HT-29 (cell line): ENCODE data around the gene PPP1R3G. TPM values are rescaled to one million over a fixed set of nuclear protein-coding genes. Genes with fewer than 3 reads are reported as not detected.
A peak's percentile ranks its signal among the peaks of the same experiment; 100 is the strongest.
"Not testable (repeated sequence)": the region's sequence is repeated elsewhere in the genome, so short reads cannot be mapped to it uniquely, and the experiment has no call there.

Source experiments
- DNase-seq: peaks from one replicate; pipeline ENCODE4 v3.0.0-alpha.2; 2015; ENCODE audit warnings: low spot score
- total RNA-seq: library from RNA; depleted of rRNA; stranded (reverse); fragments of >200 nt; shearing (Covaris generic); gene quantifications from 2 replicates; pipeline ENCODE4 v1.2.3, GENCODE V29; 2014; rRNA removed

The PPP1R3G gene
- 0.03 TPM in 1 of 2 replicates, not detected in the other for total RNA-seq

DNA sequence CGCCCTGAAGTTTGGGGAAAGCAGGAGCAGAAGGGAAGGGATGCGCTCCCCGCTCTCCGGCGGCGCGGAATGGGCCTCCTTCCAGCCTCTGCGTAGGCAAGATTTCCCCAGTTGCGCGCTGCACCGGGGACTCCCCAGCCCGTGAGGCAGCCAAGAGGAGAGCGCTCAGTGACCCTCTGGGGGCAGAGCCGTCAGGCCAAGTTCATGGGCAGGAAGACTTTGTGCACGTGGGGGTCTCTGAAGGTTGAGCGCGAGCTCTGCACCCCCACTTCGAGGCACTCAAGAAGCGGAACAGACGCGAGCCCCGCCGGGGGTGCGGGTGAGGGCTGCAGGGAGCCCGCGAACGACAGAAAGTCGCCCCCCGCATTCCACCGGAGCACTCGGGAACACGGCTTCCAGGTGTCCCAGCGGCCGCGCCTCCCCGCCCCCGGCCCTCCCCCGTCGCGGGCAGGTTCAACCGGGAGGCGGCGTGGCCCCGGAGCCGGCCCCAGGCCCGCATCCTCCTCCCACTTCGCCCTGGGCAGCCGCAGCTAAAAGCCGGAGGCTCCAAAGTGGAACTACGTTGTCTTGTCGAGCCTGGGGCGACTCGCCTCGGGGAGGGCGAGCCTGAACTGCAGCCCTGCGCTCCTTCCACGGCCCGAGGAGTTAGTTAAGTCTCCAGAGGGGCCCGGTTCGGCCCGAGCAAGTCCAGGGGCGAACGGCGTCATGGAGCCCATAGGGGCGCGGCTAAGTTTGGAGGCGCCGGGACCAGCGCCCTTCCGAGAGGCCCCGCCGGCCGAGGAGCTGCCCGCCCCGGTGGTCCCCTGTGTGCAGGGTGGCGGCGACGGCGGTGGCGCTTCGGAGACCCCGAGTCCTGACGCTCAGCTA, at the start of gene PPP1R3G:
PPP1R3G (plus strand) TSS at position 561 of the 867 bp plus-strand sequence; CDS start at position 706, 145 bp downstream.
- no peak for DNase-seq

DNA sequence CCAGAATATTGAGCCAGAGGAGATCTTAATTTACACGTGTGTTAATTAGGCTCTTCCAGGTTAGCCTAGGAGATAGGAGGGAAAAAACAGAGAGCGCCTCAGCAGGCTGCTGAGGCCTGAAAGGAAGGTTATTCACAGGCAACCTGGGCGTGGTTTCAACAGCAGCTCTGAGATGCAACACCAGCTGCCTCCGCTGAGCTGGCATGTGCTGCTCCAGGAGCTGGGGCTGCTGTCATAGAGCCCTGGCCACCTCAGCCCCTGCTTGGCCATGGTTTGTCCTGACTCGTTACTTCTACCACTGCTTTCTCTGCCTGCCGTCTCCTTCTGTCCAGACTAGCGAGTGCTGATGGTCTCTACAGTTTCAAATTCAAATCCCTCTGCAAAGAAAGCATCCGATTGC, 48.9 kb upstream of the PPP1R3G start:
- DNase-seq, result peak; percentile 28

DNA sequence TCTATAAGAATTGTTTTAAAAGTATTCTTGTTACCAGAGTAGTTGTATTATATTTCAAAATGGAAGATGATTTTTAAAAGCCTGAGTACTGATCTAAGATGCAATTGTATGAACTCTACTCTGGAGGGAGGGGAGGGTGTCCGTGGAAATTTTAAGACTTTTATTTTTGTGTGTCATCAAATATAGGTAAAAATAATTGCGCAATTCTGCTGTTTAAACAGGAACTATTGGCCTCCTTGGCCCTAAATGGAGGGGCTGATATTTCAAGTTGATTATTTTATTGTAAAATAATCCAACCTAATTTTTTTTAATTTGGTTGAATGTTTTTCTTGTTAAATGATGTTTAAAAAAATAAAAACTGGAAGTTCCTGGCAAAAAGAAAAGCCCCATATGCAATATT, 43.2 kb upstream of the PPP1R3G start:
- DNase-seq, result no peak

DNA sequence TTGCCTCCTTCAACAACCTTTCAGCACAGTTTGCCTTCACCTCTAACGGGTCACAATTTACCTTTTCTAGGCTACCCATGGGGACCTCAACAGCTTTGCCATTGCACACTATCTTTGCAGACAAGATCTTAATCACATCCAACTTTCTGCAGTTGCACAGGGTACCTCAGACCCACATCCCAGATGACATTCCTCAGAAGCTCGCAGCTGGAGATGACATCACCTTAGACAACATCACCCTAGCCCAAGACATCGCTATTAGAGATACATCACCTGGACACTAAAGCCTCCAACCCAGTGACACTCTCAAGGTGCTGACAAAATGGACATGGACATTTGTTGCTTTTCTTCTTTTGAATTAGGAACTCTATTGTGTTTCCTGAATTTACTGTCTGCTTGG, 42.7 kb upstream of the PPP1R3G start:
- DNase-seq, result no peak

GRCh38 chr6:5044866-5045265, 40.3 kb upstream of the PPP1R3G start:
- DNase-seq, result no peak

- DNase-seq, result no peak
Observed at GRCh38 chr6:5045416-5045815, 39.7 kb upstream of the PPP1R3G start.

DNA sequence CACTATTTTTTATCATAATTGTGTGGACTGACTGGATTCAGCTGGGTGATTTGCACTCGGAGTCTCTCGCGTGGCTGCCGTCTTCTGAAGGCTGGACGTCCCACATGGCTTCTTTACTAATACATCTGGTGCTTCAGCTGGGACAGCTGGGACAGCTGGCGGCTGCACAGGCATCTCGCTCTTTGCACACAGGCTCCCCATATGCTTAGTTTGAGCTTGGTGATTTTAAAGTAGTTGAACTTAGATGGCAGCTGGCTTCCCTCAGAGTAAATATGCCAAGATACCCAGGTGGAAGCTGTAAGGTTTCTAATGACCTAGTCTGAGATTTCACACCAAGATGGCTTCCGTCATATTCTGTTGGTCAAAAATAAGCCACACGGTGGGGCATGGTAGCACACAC, 38.7 kb upstream of the PPP1R3G start:
- DNase-seq, result no peak

DNA sequence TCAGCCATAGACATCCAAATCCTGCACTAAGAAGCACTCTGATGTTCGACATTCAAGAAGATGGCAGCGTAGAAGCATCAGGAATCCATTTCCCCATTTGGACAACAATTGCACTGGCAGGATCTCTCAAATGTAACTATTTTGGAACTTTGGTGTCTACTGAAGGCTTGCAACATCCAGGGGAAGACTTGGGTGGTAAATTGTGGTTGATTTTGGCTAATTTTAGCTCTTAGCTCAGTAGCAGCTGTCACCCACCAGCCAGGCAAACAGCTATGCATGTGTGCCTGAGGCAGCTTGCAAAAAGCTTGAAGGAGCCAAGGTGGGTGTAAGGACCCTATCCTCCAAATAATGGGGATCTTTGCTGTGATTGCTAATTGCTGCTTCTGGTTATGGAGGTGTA, 35.1 kb upstream of the PPP1R3G start:
- DNase-seq, result no peak

DNA sequence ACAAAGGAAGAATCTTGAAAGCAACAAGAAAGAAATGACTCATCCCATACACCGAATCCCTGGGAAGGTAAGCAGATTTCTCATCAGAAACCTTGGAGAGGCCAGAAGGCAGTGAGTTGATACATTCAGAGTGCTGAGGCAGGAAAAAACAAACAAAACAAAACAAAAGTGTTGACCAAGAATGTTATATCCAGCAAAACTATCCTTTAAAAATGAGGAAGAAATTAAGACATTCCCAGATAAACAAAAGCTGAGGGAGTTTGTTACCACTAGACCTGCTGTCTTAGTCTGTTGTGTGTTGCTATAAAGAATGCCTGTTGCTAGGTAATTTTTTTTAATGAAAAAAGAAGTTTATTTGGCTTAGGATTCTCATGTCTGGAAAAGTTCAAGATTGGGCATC, 33.7 kb upstream of the PPP1R3G start:
- DNase-seq, result no peak

DNA sequence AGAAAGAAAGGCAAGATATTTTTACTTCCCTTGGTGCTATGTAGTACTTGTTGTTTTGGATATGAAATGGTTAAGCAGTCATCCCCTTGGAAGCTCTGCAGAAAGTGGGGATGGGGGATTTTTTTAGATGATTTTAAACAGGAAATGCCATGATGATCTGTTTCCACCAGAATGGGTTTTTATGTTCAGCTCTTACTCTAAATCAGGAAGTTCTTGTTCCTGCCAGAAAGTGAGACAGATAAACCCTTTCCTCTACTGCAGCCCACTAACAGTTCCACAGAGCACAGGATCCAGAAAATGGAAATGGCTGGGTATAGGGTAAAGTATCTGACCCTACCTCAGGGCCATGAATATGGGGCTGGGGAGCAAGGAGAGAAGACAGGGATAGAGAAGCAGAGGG, 32.1 kb upstream of the PPP1R3G start:
- DNase-seq, result no peak

- no peak for DNase-seq
Observed at GRCh38 chr6:5053864-5054244, 31.3 kb upstream of the PPP1R3G start.

- no peak for DNase-seq
Observed at GRCh38 chr6:5054245-5054873, 30.8 kb upstream of the PPP1R3G start.

DNA sequence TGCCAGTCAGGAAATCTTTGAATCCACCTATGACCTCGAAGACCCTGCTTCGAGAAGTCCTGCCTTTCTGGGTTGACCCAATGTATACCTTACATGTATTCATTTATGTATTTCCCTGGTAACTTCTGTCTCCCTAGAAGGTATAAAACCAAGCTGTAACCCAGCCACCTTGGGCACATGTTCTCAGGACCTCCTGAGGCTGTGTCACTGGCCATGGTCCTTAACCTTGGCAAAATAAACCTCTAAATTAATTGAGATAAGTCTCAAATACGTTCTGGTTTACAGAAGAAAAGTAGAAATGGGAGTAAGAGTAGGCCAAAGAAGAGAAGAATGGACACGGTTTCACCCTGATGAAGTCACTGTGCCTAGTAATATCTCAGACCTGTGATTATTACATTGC, 30.0 kb upstream of the PPP1R3G start:
- DNase-seq, result no peak

DNA sequence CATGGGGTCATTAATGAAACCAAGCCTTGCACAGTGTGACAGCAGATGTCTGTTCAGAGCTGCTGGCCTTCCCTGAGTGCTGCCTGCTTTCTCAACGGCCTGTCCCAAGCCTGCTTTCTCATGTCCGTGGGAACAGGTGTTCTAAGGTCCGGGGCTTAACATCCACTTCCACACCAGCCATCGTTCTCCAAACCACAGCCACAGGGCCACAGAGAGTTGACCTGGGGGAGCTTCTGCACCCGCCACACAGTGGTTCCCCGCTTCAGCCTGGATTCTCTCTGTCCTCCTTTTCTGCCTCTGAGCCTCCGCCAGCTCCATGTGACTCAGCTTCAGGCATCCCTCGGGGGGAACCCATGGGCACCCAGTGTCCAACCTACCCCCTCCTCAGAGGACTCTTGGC, 26.9 kb upstream of the PPP1R3G start:
- DNase-seq, result no peak

- DNase-seq, result peak; percentile 9
Observed at GRCh38 chr6:5059036-5059896, 25.9 kb upstream of the PPP1R3G start.

DNA sequence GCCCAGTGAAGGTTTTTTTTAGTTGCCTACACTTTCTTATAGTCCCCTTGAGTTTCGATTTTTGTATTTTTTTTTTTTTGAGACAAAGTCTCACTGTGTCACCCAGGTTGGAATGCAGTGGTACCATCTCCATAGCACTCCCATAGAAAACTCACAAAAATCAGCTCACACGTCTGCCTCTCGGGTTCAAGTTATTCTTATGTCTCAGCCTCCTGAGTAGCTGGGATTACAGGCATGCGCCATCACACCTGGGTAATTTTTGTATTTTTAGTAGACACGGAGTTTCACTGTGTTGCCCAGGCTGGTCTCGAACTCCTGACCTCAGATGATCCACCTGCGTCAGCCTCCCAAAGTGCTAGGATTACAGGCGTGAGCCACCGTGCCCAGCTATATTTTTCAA, 24.7 kb upstream of the PPP1R3G start:
- not testable (repeated sequence) for DNase-seq

DNA sequence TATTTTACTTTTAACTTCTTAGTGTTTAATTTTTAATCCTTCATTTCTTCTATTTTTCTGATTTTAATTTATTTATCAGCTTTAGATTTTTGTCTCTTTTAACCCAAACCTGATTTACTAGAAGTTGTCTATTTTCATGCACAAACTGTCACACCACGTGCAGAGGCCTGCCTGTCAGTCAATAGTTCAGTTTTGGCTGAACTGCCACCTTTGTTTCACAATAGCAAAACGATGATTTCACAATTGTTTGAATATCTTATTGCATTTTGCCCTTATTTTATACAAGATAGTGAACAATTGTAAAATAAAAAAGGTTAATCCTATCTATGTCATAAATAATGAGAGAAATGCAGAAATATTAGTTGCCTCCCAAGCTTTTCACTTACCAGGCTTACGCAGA, 24.0 kb upstream of the PPP1R3G start:
- no peak for DNase-seq

- no peak for DNase-seq
Observed at GRCh38 chr6:5063617-5064016, 21.5 kb upstream of the PPP1R3G start.

DNA sequence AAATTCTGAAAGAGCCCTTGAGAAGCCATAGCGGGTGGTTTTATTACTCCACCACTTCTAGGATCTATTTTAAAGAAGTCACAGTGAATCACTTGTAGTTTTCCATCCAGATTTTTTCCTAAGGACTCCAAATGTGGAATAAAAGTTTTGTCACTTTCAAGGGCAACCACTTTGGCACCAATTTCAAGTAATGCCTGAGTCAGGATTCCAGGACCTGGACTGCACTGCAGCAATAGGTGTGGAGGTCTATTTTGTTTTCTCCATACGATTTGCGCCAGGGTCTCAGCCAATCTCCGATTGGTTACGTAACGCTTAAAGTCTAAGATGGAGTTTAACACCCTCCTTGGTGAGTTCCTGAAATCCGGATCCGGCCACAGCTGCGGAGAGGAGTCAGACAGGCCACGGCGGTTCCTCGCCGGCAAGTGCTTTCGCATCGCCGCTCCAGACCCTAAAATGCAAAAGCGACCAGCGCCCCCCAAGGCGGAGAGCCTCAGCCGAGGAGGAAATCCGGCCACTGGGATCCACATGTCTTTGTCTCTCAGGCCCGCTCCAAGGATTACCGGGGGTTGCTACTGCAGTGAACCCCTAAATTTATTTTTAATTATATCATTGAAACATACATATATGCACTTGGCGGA, 18.6 kb upstream of the PPP1R3G start:
- DNase-seq, result no peak

DNA sequence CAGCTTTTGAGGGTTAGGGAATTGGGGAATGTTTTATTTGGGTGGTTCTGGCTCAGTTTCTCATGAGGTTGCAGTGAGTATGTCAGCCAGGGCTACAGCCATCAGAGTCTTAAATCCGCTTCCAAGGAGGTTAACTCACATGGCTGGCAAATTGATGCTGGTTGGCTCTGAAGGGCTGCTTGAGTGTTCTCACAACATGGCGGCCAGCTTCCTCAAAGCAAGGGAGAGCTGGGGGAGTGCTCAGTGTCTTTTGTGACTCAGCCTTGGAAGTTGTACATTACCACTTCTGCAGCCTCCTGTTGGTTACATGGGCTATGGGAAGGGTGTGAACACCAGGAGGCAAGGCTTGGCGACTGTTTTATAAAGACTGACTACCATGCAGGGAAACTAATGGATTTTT, 17.8 kb upstream of the PPP1R3G start:
- no peak for DNase-seq

DNA sequence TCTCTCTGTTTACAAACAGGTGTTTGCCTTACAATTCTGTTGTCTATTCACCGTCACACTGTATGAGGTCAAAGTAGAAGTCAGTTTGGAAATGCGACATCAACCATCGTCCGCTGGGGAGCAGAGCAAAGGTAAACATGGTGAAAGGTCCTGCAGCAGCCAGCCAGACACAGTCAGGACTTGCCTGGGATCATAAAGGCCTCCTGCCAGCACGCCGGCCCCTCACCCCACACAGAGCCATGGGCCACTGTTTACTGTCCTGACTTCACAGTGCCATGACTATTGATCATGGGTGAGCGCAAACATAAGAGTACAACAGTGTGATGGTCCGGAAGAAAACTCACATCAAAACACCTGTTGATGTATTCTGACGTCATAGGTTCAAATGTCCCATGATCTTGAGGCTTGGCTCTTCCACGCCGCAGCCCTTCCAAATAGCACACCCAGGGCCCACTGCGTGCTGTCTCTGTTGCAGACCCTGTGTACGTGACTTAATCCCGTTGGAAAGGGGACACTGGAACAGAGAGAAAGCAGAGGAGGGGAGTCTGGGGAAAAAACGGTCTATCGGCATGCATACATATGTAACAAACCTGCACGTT, 16.9 kb upstream of the PPP1R3G start:
- no peak for DNase-seq
